Keratinocyte (primary cell): Measurements from ENCODE around the gene DIRAS1. TPM values are rescaled to one million over a fixed set of nuclear protein-coding genes. Genes with fewer than 3 reads are reported as not detected.

Experiments used
- DNase-seq: peaks from one replicate; pipeline ENCODE4 v3.0.0-alpha.2; 2011; ENCODE audit warnings: low read depth, missing footprints, low spot score
- FAIRE-seq: peaks from 2 replicates; lab custom pipeline; 2011; peaks lifted over from hg19 to GRCh38; lab: Jason Lieb, UNC
- H2AFZ ChIP-seq: 2 replicates; pipeline ENCODE4 v1.6.0; 2012; ENCODE audit warnings: low read length, control low read depth, inconsistent platforms; ENCODE audit not compliant: control insufficient read depth
- H3K27ac ChIP-seq: 2 replicates; pipeline ENCODE4 v1.5.1; 2011; ENCODE audit warnings: low read length; ENCODE audit not compliant: control insufficient read depth, insufficient read depth
- H3K27me3 ChIP-seq: 3 replicates; pipeline ENCODE4 v1.6.0; 2011; ENCODE audit warnings: low read length; ENCODE audit not compliant: control insufficient read depth, insufficient read depth; ENCODE audit errors: extremely low read depth
- H3K36me3 ChIP-seq, 2 experiments: 2 replicates in 1 of 2; 3 replicates in 1 of 2; pipeline ENCODE4 v1.5.1; 2011; ENCODE audit warnings: low read length in 2 of 2, mild to moderate bottlenecking in 1 of 2; ENCODE audit not compliant: control insufficient read depth in 2 of 2, insufficient read depth in 2 of 2; ENCODE audit errors: extremely low read depth in 1 of 2
- H3K4me1 ChIP-seq: 3 replicates; pipeline ENCODE4 v1.5.1; 2011; ENCODE audit warnings: low read length; ENCODE audit not compliant: control insufficient read depth, insufficient read depth; ENCODE audit errors: extremely low read depth
- H3K4me2 ChIP-seq: 3 replicates; pipeline ENCODE4 v1.6.0; 2011; ENCODE audit warnings: low read depth, low read length; ENCODE audit not compliant: control insufficient read depth, insufficient read depth; ENCODE audit errors: extremely low read depth
- H3K4me3 ChIP-seq, 3 experiments: fragments of 200-600 bp in 1 of 3; sonication (generic) in 1 of 3; 2 replicates in 2 of 3; 3 replicates in 1 of 3; pipeline ENCODE4 v1.5.1; 2011 to 2016; ENCODE audit warnings: low read length in 3 of 3, mild to moderate bottlenecking in 3 of 3, control low read depth in 2 of 3, inconsistent platforms in 1 of 3, low read depth in 1 of 3, mixed read lengths in 1 of 3, mixed run types in 1 of 3, moderate library complexity in 1 of 3; ENCODE audit not compliant: control insufficient read depth in 2 of 3, insufficient read depth in 2 of 3; ENCODE audit errors: extremely low read depth in 1 of 3
- H3K79me2 ChIP-seq: 2 replicates; pipeline ENCODE4 v1.6.0; 2012; ENCODE audit warnings: low read length; ENCODE audit not compliant: control insufficient read depth, insufficient read depth
- H3K9ac ChIP-seq: 3 replicates; pipeline ENCODE4 v1.6.0; 2011; ENCODE audit warnings: low read length; ENCODE audit not compliant: control insufficient read depth, insufficient read depth; ENCODE audit errors: extremely low read depth
- H3K9me1 ChIP-seq: 3 replicates; pipeline ENCODE4 v1.6.0; 2011; ENCODE audit warnings: low read length; ENCODE audit not compliant: control insufficient read depth, insufficient read depth; ENCODE audit errors: extremely low read depth
- H3K9me3 ChIP-seq: 2 replicates; pipeline ENCODE4 v1.5.1; 2012; ENCODE audit warnings: low read depth, low read length; ENCODE audit not compliant: control insufficient read depth
- H4K20me1 ChIP-seq: 3 replicates; pipeline ENCODE4 v1.6.0; 2011; ENCODE audit warnings: low read length; ENCODE audit not compliant: control insufficient read depth, insufficient read depth; ENCODE audit errors: extremely low read depth
- EZH2 ChIP-seq: IDR thresholded peaks from one replicate; pipeline ENCODE4 v1.6.1; 2012; ENCODE audit warnings: inconsistent platforms, mild to moderate bottlenecking, low read length, moderate library complexity
- dilution Hi-C: fragments of 300-500 bp; cut with MboI; formaldehyde crosslinking; loops from one replicate; pipeline ENCODE4 v1.7.0; 2020; ENCODE audit warnings: low sequenced_read_pairs; ENCODE audit not compliant: extremely low pct_ligation_motif_present
- polyA plus RNA-seq, 5 experiments: library from polyadenylated mRNA; depleted of rRNA in 3 of 5; stranded (reverse) in 3 of 5; stranded (forward) in 1 of 5; unstranded in 1 of 5; fragments of >200 nt; gene quantifications; 1 replicate in 1 of 5; 2 replicates in 3 of 5; 3 replicates in 1 of 5; pipeline versions ENCODE4 v1.2.1 to v1.2.3, GENCODE V29; 2011 to 2012; ENCODE audit warnings: missing spikeins in 2 of 5, low read depth in 1 of 5, low replicate concordance in 1 of 5
- TF ChIP-seq, protein P1 (sequence below), 3 experiments: IDR thresholded peaks in 1 of 3; conservative IDR thresholded peaks in 1 of 3; optimal IDR thresholded peaks in 1 of 3; 2 replicates in 2 of 3; 3 replicates in 1 of 3; pipeline versions ENCODE3 to v1.5.1; 2011; ENCODE audit warnings: low read length in 3 of 3, mild to moderate bottlenecking in 3 of 3, moderate library complexity in 2 of 3, control low read depth in 1 of 3, inconsistent platforms in 1 of 3; ENCODE audit not compliant: insufficient read depth in 2 of 3; ENCODE audit errors: extremely low read depth in 1 of 3

DIRAS1 gene
- polyA plus RNA-seq, 1 donor (not counting 4 experiments of a cell fraction or from before 2014, with no cell fraction given) = 0.10 TPM

DNA sequence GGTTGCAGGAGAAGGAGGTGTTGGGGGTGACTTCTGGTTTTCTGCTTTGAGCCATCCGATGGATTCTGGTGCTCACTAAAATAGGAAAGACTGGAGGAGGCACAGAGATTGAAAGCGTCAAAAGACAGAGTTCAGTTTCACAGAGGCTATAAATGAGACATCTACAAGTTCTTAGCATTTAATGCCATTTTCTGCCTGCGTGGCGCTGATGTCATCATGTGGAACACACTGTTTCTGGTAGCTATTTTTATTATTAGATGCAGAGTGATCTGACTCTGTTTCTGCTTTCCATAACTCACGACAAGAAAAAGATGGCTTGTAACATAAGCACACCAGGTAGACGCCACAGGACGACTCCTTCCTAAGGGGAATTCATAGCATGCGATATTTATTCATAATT is 21.9 kb upstream of the DIRAS1 start:
- Histone ChIP-seq H3K27me3 (no peaks in the 10 kb centered on the region), H3K9me3 (no peaks in the 10 kb centered on the region), H3K36me3 (no peaks in the 10 kb centered on the region), H3K4me1 (peaks cover 3% of the 10 kb centered on the region), H3K9ac (no peak overlapping the region), H4K20me1 (no peaks in the 10 kb centered on the region), H2AFZ (no peak overlapping the region), H3K27ac (no peak overlapping the region), H3K79me2 (peaks cover 11% of the 10 kb centered on the region), H3K4me3 (no peak overlapping the region), H3K4me2 (no peak overlapping the region), H3K9me1 (no peaks in the 10 kb centered on the region)
- DNase-seq (no peak), FAIRE-seq (no peak)
- dilution Hi-C loops = no loop called here
- TF ChIP-seq EZH2 = no peak
- TF ChIP-seq, protein P1, sequence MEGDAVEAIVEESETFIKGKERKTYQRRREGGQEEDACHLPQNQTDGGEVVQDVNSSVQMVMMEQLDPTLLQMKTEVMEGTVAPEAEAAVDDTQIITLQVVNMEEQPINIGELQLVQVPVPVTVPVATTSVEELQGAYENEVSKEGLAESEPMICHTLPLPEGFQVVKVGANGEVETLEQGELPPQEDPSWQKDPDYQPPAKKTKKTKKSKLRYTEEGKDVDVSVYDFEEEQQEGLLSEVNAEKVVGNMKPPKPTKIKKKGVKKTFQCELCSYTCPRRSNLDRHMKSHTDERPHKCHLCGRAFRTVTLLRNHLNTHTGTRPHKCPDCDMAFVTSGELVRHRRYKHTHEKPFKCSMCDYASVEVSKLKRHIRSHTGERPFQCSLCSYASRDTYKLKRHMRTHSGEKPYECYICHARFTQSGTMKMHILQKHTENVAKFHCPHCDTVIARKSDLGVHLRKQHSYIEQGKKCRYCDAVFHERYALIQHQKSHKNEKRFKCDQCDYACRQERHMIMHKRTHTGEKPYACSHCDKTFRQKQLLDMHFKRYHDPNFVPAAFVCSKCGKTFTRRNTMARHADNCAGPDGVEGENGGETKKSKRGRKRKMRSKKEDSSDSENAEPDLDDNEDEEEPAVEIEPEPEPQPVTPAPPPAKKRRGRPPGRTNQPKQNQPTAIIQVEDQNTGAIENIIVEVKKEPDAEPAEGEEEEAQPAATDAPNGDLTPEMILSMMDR (optimal IDR thresholded peaks at IDR 0.05 in 1 of 3, IDR thresholded peaks at IDR 0.05 in 1 of 3, conservative IDR thresholded peaks at IDR 0.05 in 1 of 3; ENCODE audit: extremely low read depth in 1 of 3, insufficient read depth in 2 of 3, low read length in 3 of 3) = no peak

DNA sequence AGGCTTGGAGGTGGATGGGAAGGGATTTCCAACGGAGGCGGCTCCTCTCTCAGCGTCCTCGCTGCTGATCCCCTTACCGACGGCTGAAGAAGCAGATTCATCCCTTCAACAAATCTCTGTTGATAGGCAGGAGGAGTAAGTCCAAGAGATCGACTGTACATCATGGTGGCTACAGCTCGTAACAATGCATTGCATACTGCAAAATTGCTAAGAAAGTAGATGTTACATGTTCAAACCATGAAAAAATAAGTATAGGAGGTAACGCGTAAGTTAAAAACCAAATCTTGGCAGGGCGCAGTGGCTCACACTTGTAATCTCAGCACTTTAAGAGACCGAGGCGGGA is 19.1 kb upstream of the DIRAS1 start:
- H3K9ac ChIP-seq = no peak overlapping the region
- H3K9me3 ChIP-seq = no peaks in the 10 kb centered on the region
- TF ChIP-seq, protein P1 (optimal IDR thresholded peaks at IDR 0.05 in 1 of 3, IDR thresholded peaks at IDR 0.05 in 1 of 3, conservative IDR thresholded peaks at IDR 0.05 in 1 of 3; ENCODE audit: extremely low read depth in 1 of 3, insufficient read depth in 2 of 3, low read length in 3 of 3) = no peak
- no peak for TF ChIP-seq EZH2
- no peak overlapping the region for H2AFZ ChIP-seq
- H3K4me3 ChIP-seq = no peak overlapping the region
- no peak for FAIRE-seq
- H3K27me3 ChIP-seq = no peaks in the 10 kb centered on the region
- H3K4me2 ChIP-seq = peak overlapping the region; percentile 27
- dilution Hi-C loops = no loop called here
- no peaks in the 10 kb centered on the region for H3K9me1 ChIP-seq
- no peak overlapping the region for H3K27ac ChIP-seq
- peaks cover 3% of the 10 kb centered on the region for H3K4me1 ChIP-seq
- H4K20me1 ChIP-seq = no peaks in the 10 kb centered on the region
- peaks cover 11 to 12% of the 10 kb centered on the region in 2 experiments for H3K36me3 ChIP-seq
- DNase-seq = no peak
- peaks cover 11% of the 10 kb centered on the region for H3K79me2 ChIP-seq
